HepG2 (cell line): Measurements from ENCODE around the gene PSME3IP1. TPM values are rescaled to one million over a fixed set of nuclear protein-coding genes. Genes with fewer than 3 reads are reported as not detected.

Source experiments
- ATAC-seq: fragments of 200-7000 bp; cut with Tn5 transposase; 3 replicates; pipeline ENCODE4 v1.9.1; 2020; ENCODE audit warnings: mild to moderate bottlenecking, moderate library complexity
- BruUV-seq: library from RNA; stranded (reverse); fragments of 400-500 nt; replicated peaks from 2 replicates; lab custom pipeline; 2021; lab: Mats Ljungman, UMichigan
- CTCF ChIA-PET: fragments of 300-600 bp; formaldehyde crosslinking; extraction: SDS; loops from one replicate; lab custom pipeline; 2021; ENCODE audit warnings: low total read pairs, inconsistent platforms, low intra/inter-chr PET ratio; lab: Yijun Ruan, JAX
- POLR2A ChIA-PET: fragments of 350-600 bp; sonication (Branson Sonifier 250); formaldehyde crosslinking; loops from one replicate; lab custom pipeline; 2020; ENCODE audit warnings: antibody characterized with exemption, inconsistent platforms; lab: Yijun Ruan, JAX
- DNase-seq: peaks from one replicate; pipeline ENCODE4 v3.0.0-alpha.2; 2015; ENCODE audit warnings: low spot score
- FAIRE-seq: peaks from 3 replicates; lab custom pipeline; 2011; peaks lifted over from hg19 to GRCh38; lab: Jason Lieb, UNC
- H2AFZ ChIP-seq: one replicate; pipeline ENCODE4 v1.6.1; 2011; ENCODE audit warnings: low read length, inconsistent platforms
- H3K27ac ChIP-seq: fragments of 300-600 bp; 3 replicates; pipeline ENCODE4 v1.8.0; 2011; ENCODE audit warnings: mixed run types, mild to moderate bottlenecking, mixed read lengths, low read length, inconsistent platforms; ENCODE audit not compliant: insufficient read depth; ENCODE audit errors: extremely low read length
- H3K27me3 ChIP-seq, 2 experiments: fragments of 200-600 bp in 1 of 2; 2 replicates in 1 of 2; 3 replicates in 1 of 2; pipeline versions ENCODE4 v1.6.0 to v1.8.0; 2011; ENCODE audit warnings: low read length in 2 of 2, mild to moderate bottlenecking in 2 of 2, moderate library complexity in 2 of 2, inconsistent platforms in 1 of 2; ENCODE audit not compliant: insufficient read depth in 2 of 2, control insufficient read depth in 1 of 2
- H3K36me3 ChIP-seq, 2 experiments: fragments of 200-600 bp in 1 of 2; replicated peaks in 1 of 2; 2 replicates in 1 of 2; 3 replicates in 1 of 2; pipeline versions ENCODE4 v1.5.1 to v1.8.0; 2011; ENCODE audit warnings: low read length in 2 of 2, inconsistent platforms in 1 of 2; ENCODE audit not compliant: insufficient read depth in 2 of 2, control insufficient read depth in 1 of 2
- H3K4me1 ChIP-seq: 2 replicates; pipeline ENCODE4 v1.5.1; 2012; ENCODE audit warnings: low read length, inconsistent platforms; ENCODE audit not compliant: insufficient read depth
- H3K4me2 ChIP-seq: 2 replicates; pipeline ENCODE4 v1.6.0; 2011; ENCODE audit warnings: low read depth, low read length, inconsistent platforms
- H3K4me3 ChIP-seq, 3 experiments: fragments of 200-600 bp in 1 of 3; sonication (generic), shearing (Covaris generic) in 1 of 3; replicated peaks in 1 of 3; 2 replicates each; pipeline ENCODE4 v1.5.1; 2011 to 2016; ENCODE audit warnings: low read length in 3 of 3, inconsistent platforms in 2 of 3, low read depth in 2 of 3, mild to moderate bottlenecking in 2 of 3, control low read depth in 1 of 3, mixed read lengths in 1 of 3; ENCODE audit not compliant: insufficient read depth in 1 of 3
- H3K79me2 ChIP-seq: one replicate; pipeline ENCODE4 v1.6.1; 2011; ENCODE audit warnings: low read length, inconsistent platforms; ENCODE audit not compliant: insufficient read depth
- H3K9ac ChIP-seq: 2 replicates; pipeline ENCODE4 v1.6.0; 2011; ENCODE audit warnings: mild to moderate bottlenecking, low read depth, low read length, inconsistent platforms; ENCODE audit not compliant: insufficient read depth
- H3K9me3 ChIP-seq: 2 replicates; pipeline ENCODE4 v1.5.1; 2012; ENCODE audit warnings: mild to moderate bottlenecking, low read length
- H4K20me1 ChIP-seq: 2 replicates; pipeline ENCODE4 v1.6.0; 2011; ENCODE audit warnings: inconsistent platforms, mild to moderate bottlenecking, low read length, moderate library complexity; ENCODE audit not compliant: insufficient read depth
- AFF4 ChIP-seq: sonication (generic); formaldehyde crosslinking; IDR thresholded peaks from 2 replicates; pipeline ENCODE4 v1.4.0; 2020; ENCODE audit warnings: missing genetic modification reagents
- FLYWCH1 ChIP-seq: sonication (generic); formaldehyde crosslinking; IDR thresholded peaks from 2 replicates; pipeline ENCODE4 v1.8.1; 2023; ENCODE audit warnings: mild to moderate bottlenecking, missing genetic modification reagents
- HDAC6 ChIP-seq: fragments of 200-600 bp; sonication (generic); IDR thresholded peaks from 2 replicates; pipeline ENCODE4 v1.7.0; 2017; ENCODE audit warnings: mild to moderate bottlenecking, antibody characterized with exemption, low read length, low read depth
- KDM4B ChIP-seq: sonication (generic); formaldehyde crosslinking; IDR thresholded peaks from 2 replicates; pipeline ENCODE4 v1.4.0; 2020; ENCODE audit warnings: missing genetic modification reagents
- MBD4 ChIP-seq: IDR thresholded peaks from 2 replicates; pipeline ENCODE4 v1.6.1; 2012; ENCODE audit warnings: low read length, inconsistent platforms, borderline replicate concordance
- PCBP1 ChIP-seq: fragments of 200-400 bp; formaldehyde crosslinking; IDR thresholded peaks from 2 replicates; pipeline ENCODE4 v1.6.1; 2017; ENCODE audit warnings: mild to moderate bottlenecking, low read depth, low read length, borderline replicate concordance
- PCBP2 ChIP-seq: fragments of 200-400 bp; formaldehyde crosslinking; optimal IDR thresholded peaks from 2 replicates; pipeline ENCODE3; 2018; ENCODE audit warnings: low read length, low read depth; ENCODE audit not compliant: poor library complexity, severe bottlenecking
- RERE ChIP-seq: IDR thresholded peaks from 2 replicates; pipeline ENCODE4 v1.6.1; 2016; ENCODE audit warnings: low read depth, missing genetic modification reagents, missing compliant biosample characterization
- TOE1 ChIP-seq: sonication (generic); formaldehyde crosslinking; IDR thresholded peaks from 2 replicates; pipeline ENCODE4 v1.4.0; 2020; ENCODE audit warnings: mild to moderate bottlenecking, missing genetic modification reagents
- U2AF1 ChIP-seq: fragments of 200-400 bp; formaldehyde crosslinking; optimal IDR thresholded peaks from 2 replicates; pipeline ENCODE3; 2017; ENCODE audit warnings: mild to moderate bottlenecking, low read depth, low read length
- ZBTB8A ChIP-seq: sonication (generic); formaldehyde crosslinking; IDR thresholded peaks from 2 replicates; pipeline ENCODE4 v1.4.0; 2020; ENCODE audit warnings: mild to moderate bottlenecking, low read depth, missing genetic modification reagents, borderline replicate concordance
- ZMYM3 ChIP-seq: sonication (generic); formaldehyde crosslinking; IDR thresholded peaks from 2 replicates; pipeline ENCODE4 v1.5.1; 2020; ENCODE audit warnings: mild to moderate bottlenecking, missing genetic modification reagents
- ZNF292 ChIP-seq: sonication (generic); formaldehyde crosslinking; IDR thresholded peaks from 2 replicates; pipeline ENCODE4 v1.8.1; 2022; ENCODE audit warnings: mild to moderate bottlenecking, low read depth, missing genetic modification reagents, borderline replicate concordance
- ZNF33B ChIP-seq: sonication (generic); formaldehyde crosslinking; IDR thresholded peaks from 2 replicates; pipeline ENCODE4 v1.5.1; 2020; ENCODE audit warnings: mild to moderate bottlenecking, missing genetic modification reagents
- ZSCAN5A ChIP-seq: sonication (generic); formaldehyde crosslinking; IDR thresholded peaks from 2 replicates; pipeline ENCODE4 v1.8.0; 2022; ENCODE audit warnings: mild to moderate bottlenecking, missing genetic modification reagents, borderline replicate concordance
- WGBS: methylation state at CpG from one replicate; pipeline ENCODE4 v1.1.6; 2017; ENCODE audit warnings: low lambda C conversion rate; 5-methylcytosine and 5-hydroxymethylcytosine counted together
- in situ Hi-C: cut with HindIII; loops from 2 replicates; pipeline ENCODE4 v1.10.0; 2017; ENCODE audit warnings: low pct_unique_long_range_greater_than_20kb; ENCODE audit not compliant: extremely low pct_ligation_motif_present
- intact Hi-C: fragments of 100-400 bp; cut with micrococcal nuclease; formaldehyde crosslinking; loops from one replicate; pipeline ENCODE4 v1.10.0; 2022; ENCODE audit not compliant: unreplicated experiment
- polyA plus RNA-seq, 8 experiments: library from polyadenylated mRNA; depleted of rRNA in 3 of 8; stranded (reverse) in 7 of 8; unstranded in 1 of 8; fragments of >200 nt; fragmentation: Illumina TruSeq in 4 of 8; extraction: Trizol in 4 of 8; gene quantifications; 2 replicates each; pipeline versions ENCODE4 v1.2.1 to v1.2.3, GENCODE V29; 2011 to 2016; ENCODE audit warnings: low read depth in 4 of 8, missing spikeins in 1 of 8, mixed read lengths in 1 of 8; ENCODE audit not compliant: insufficient read depth in 1 of 8
- total RNA-seq, 5 experiments: library from RNA; depleted of rRNA; stranded (reverse); fragments of >200 nt; fragmentation: Illumina TruSeq; extraction: Trizol; gene quantifications; 2 replicates each; pipeline ENCODE4 v1.2.3, GENCODE V29; 2016; ENCODE audit warnings: low read depth in 1 of 5

The PSME3IP1 gene
- total and polyA plus RNA-seq, 2 of the 13 experiments (the other 11 are each of a cell fraction or from before 2014, with no cell fraction given), result 90.8 to 99.8 TPM

DNA sequence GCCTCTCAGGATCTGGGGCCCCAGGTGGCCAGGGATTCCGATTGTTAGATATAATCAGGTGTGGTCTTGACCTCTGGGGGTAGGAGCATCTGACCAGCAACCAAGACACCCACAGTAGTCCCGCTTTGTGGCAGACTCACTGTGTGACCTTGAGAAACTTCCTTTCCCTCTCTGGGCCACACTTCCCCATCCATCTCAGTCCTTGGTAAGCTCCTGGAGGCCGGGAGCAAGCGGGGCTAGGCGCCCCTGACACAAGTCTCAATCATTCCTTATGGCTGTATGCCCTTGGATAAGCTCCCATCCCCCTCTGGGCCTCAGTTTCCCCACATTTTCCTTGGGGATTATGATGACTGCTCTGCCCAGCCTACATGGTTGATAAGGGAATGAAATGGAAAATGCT, 72.2 kb downstream of the PSME3IP1 start:
- H3K9ac ChIP-seq, result no peak overlapping the region
- no peak overlapping the region for H2AFZ ChIP-seq
- no peaks in the 10 kb centered on the region for H3K79me2 ChIP-seq
- no TSS peak for BruUV-seq
- ChIA-PET POLR2A (no interaction called here), CTCF (no interaction called here)
- in situ Hi-C loops, result no loop called here
- intact Hi-C loops, result no loop called here
- 61% methylated on average over 5 of the region's 5 CpGs for WGBS
- H3K27ac ChIP-seq, result no peak overlapping the region
- no peak for ATAC-seq
- no peak for FAIRE-seq
- no peak for DNase-seq
- no peaks in the 10 kb centered on the region for H3K4me1 ChIP-seq
- no peaks in the 10 kb centered on the region; a peak in 1 of 5 replicates for H3K27me3 ChIP-seq
- H3K4me3 ChIP-seq, result no peak overlapping the region
- no peak overlapping the region for H3K4me2 ChIP-seq
- H3K36me3 ChIP-seq, result no peaks in the 10 kb centered on the region
- no peaks in the 10 kb centered on the region for H4K20me1 ChIP-seq
- H3K9me3 ChIP-seq, result no peaks in the 10 kb centered on the region
- TF ChIP-seq ZMYM3 (CRISPR knock-in tag), result peak; percentile 62; the same call in 1 of the 2 replicates
- TF ChIP-seq FLYWCH1 (CRISPR knock-in tag), result no peak
- no peak for TF ChIP-seq ZBTB8A
- TF ChIP-seq PCBP2, result no peak
- TF ChIP-seq HDAC6, result no peak
- TF ChIP-seq ZNF33B (CRISPR knock-in tag), result no peak
- no peak for TF ChIP-seq PCBP1
- no peak for TF ChIP-seq RERE (CRISPR knock-in tag)
- no peak for TF ChIP-seq KDM4B (CRISPR knock-in tag)
- TF ChIP-seq ZSCAN5A (CRISPR knock-in tag), result no peak
- no peak for TF ChIP-seq ZNF292 (CRISPR knock-in tag)
- TF ChIP-seq MBD4, result no peak
- TF ChIP-seq AFF4 (CRISPR knock-in tag), result no peak
- no peak for TF ChIP-seq TOE1
- TF ChIP-seq U2AF1, result no peak
